RPMI7951 (cell line): ENCODE results near the gene TSC2. TPM values are rescaled to one million over a fixed set of nuclear protein-coding genes. Genes with fewer than 3 reads are reported as not detected.
"Not testable (repeated sequence)": the region's sequence is repeated elsewhere in the genome, so short reads cannot be mapped to it uniquely, and the experiment has no call there.

Experiments
- DNase-seq: peaks from one replicate; pipeline ENCODE4 v3.0.0-alpha.2; 2012; ENCODE audit warnings: low read depth
- total RNA-seq: library from RNA; depleted of rRNA; stranded (reverse); fragments of >200 nt; shearing (Covaris generic); gene quantifications from 2 replicates; pipeline ENCODE4 v1.2.3, GENCODE V29; 2014

Gene TSC2
- total RNA-seq, 1 experiment from 2014 or later = 19.0 TPM

GRCh38 chr16:2031081-2031577 lies 16.7 kb upstream of the TSC2 start:
- DNase-seq = no peak

DNA sequence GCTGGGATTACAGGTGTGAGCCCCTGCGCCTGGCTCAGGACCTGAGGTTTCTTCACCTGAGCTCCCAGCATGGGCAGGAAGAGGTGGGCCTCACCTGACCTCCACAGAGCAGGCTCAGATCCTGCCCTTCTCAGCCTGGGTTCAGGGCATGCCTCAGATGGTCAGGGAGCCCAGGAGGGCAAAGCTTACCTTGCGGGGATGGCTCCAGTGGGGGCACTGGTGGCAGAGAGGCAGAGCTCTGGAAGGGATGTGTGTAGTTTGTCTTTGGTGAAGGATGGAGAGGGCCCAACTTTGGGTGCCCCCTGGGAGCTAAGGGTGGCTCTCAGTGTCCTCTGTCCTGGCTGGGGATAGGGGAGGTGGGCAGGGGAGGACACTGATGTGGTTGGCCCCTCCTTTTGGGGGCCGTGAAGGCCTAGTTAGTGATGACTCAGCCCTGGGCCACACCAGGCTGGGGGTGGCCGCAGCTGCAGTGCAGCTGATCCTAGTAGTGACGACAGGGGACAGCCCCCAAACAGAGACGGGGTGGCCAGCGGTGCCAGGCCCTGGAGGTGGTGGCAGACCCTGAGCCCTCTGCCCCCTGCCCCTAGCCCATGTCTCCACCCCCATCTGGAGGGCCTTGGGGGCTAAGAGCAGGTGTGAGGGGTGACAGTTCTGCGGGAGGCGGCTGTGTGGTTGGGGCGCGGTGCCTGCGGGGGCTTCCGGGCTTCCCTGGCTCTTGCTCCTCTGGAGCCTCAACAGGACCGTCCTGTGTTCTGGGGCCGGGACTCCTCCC lies 15.3 kb upstream of the TSC2 start:
- DNase-seq = peak; percentile 64

DNA sequence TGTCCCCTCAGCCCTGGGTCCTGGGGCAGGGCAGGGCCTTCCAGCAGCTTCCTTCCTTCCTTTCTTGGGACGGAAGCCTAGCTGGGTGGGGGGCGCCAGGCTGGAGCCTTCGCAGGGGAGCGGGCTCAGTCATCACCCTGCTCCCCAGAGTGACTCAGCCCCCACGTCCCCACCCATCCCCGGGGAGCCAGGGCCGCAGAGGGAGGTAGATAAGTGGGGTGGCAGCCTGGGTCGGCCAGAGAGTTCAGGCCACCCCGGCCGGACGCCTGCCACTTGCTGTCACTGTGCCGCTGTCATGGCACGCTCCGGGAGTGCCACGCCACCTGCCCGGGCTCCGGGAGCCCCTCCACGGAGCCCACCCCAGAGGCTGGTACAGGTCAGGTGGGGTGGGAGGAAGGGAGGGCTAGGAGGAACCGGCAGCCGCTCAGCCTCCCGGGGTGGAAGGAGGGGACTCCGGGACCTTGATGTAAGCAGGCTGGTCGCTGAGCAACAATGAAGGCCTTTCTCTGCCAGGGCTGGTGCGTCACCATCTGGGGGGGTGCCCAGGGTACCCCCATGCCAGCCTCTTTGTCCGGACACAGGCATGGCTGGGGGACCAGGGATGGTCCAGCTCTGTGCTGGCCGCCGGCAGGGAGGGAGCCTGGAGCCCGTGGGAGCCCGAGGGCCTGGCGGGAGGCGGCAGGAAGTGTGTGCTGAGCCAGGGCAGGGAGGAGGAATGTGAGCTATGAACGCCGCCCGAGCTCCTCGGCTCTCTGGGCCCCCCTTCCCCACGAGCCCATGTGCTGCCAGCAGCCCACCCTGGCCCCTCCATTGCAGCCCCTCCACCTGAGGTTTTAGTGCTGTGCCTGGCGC lies 14.5 kb upstream of the TSC2 start:
- DNase-seq = peak; percentile 71

DNA sequence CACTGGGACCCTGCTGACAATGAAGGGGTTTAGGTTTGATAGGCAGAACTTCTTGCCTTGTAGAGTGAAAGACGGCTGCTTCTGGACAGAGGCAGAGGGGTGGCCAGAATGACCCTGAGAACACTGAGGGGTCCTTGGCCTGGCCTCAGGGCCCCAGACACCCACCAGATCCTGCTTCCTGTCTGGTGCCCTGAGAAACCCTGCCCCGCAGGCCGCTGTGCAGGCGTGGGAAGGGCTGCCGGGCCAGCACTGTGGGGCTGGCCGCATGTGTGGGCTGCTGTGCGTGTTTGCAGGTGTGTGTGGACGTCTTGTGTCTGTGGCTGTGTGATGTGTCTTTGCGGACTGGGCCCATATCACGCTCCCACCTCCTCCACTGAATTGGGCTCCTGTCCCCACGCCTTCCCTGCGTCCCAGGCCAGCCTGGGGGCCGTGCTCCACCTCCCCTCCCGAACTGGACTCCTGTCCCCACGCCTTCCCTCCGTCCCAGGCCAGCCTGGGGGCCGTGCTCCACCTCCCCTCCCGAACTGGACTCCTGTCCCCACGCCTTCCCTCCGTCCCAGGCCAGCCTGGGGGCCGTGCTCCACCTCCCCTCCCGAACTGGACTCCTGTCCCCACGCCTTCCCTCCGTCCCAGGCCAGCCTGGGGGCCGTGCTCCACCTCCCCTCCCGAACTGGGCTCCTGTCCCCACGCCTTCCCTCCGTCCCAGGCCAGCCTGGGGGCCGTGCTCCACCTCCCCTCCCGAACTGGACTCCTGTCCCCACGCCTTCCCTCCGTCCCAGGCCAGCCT lies 13.7 kb upstream of the TSC2 start:
- not testable (repeated sequence) for DNase-seq

- DNase-seq = no peak
These were observed 12.9 kb upstream of the TSC2 start for GRCh38 chr16:2034696-2035430.

- peak; percentile 51 for DNase-seq
These were observed 12.2 kb upstream of the TSC2 start for GRCh38 chr16:2035431-2036199.

GRCh38 chr16:2036200-2036966 lies 11.4 kb upstream of the TSC2 start:
- DNase-seq = no peak

DNA sequence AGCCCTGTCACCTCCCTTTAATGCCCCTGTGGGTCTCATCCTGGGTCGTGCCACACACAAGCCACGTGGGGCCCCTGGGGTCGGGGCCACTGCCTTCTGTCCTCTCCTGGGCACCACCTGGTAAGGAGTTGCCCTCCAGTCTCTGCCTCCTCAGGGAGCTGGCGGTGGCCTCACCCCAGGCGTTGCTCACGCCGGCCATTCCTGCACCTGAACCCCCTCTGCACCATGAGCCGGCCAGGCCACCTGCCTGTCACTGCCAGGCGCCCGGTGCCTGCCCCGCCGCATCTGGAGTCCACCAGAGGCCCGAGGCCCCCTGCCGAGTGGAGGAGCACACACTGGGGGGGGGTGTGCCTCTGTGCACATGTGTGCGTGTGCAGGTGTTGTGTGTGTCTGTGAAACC lies 10.7 kb upstream of the TSC2 start:
- DNase-seq = no peak

DNA sequence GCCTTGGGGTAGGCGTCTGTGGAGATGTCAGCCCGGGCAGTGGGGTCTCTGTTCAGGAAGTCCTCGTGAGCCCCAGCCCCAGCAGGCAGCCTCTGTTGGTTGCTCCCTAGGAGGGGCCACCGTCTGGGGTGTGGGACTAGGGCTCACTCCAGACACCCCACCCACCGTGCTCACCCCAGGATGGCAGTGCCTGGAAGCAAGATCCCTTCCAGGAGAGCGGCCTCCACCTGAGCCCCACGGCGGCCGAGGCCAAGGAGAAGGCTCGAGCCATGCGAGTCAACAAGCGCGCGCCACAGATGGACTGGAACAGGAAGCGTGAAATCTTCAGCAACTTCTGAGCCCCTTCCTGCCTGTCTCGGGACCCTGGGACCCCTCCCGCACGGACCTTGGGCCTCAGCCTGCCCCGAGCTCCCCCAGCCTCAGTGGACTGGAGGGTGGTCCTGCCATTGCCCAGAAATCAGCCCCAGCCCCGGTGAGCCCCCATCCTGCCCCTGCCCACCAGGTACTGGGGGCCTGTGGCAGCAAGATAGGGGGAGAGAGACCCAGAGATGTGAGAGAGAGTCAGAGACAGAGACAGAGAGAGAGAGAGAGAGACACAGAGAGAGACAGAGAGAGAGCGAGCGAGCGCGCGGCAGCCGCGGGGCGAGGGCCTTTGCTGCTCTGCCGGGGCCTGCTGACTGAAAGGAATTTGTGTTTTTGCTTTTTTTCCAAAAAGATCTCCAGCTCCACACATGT lies 10.0 kb upstream of the TSC2 start:
- DNase-seq = no peak

- no peak for DNase-seq
These were observed 9.2 kb upstream of the TSC2 start for GRCh38 chr16:2038382-2039231.

DNA sequence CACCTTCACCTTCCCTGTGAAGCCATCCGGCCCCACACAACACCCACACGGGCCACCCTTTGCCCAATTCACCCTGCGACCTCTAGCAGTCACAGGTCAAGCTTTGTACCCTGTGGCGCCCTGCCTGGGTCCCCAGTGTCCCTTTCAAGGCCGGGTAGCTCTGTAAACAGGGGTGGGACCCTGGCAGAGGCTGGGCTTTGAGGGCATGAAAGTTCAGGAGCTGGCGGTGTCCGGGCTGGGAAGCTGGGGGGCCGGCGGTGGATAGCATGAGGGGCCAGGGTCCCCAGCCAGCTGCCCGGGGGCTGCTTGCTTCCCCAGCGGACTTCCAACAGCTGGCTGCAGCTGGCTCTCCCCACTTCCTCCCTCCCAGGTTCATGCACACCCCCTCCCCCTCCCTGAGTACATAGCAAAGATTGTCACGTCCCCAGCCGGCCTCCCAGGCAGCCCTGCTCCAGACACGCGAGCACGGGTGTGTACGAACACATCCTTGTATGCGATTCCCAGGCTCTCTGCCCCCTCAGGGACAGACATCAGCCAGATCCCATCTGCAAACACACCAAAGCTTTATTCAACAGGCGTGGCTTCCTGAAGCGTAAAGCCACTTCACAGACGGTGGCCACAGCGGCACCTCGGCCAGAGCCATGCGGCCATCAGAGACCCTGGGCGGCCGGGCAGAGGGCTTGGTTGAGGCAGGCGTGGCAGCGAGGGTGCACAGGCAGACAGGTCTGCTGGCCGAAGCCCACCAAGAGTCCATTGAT lies 8.3 kb upstream of the TSC2 start:
- DNase-seq = peak; percentile 89

GRCh38 chr16:2040041-2040786 lies 7.6 kb upstream of the TSC2 start:
- DNase-seq = peak; percentile 48

DNA sequence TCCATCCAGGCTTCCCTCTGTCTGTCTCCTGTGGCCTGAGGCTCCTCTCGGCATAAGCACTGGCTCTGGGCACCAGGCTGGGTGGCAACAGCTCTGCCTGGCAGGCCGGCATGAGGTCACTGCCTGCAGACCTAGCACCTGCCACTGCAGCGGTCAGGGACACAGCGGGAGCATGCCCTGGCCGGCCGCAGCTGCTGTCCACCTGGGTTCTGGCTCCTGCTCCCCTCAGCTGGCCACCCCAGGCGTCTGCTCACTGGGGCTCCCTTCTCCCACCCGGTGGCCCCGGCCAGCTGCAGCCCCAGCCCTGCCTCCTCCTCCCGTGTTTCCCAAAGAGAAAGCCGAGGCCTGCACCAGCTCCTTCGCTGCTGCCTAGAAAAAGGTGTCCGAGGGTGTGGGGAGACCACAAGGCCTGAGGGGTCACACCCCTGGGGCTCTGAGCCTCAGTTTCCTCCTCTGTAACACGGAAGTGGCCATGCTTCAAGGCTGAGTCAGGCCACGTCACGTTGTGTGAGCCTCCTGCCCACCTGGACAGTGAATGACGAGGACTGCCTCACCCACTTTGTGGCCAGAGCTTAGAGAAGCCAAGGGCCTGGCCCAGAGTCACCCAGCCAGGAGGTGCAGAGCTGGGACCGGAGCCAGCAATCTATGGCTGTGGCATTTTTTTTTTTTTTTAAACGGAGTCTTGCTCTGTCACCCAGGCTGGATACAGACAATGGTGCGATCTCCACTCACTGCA lies 6.8 kb upstream of the TSC2 start:
- peak; percentile 82 for DNase-seq

GRCh38 chr16:2042171-2042985 lies 5.4 kb upstream of the TSC2 start:
- DNase-seq = no peak
